DMS79 treated with DMSO at 0.1 percent for 48 hours (cell line): ENCODE measurements around the gene FBXO22.
A peak's percentile ranks its signal among the peaks of the same experiment; 100 is the strongest.
"Not testable (repeated sequence)": the region's sequence is repeated elsewhere in the genome, so short reads cannot be mapped to it uniquely, and the experiment has no call there.

ENCODE experiments used
- DNase-seq: peaks from one replicate; lab custom pipeline; 2025; lab: John Stamatoyannopoulos, UW

The FBXO22 gene

DNA sequence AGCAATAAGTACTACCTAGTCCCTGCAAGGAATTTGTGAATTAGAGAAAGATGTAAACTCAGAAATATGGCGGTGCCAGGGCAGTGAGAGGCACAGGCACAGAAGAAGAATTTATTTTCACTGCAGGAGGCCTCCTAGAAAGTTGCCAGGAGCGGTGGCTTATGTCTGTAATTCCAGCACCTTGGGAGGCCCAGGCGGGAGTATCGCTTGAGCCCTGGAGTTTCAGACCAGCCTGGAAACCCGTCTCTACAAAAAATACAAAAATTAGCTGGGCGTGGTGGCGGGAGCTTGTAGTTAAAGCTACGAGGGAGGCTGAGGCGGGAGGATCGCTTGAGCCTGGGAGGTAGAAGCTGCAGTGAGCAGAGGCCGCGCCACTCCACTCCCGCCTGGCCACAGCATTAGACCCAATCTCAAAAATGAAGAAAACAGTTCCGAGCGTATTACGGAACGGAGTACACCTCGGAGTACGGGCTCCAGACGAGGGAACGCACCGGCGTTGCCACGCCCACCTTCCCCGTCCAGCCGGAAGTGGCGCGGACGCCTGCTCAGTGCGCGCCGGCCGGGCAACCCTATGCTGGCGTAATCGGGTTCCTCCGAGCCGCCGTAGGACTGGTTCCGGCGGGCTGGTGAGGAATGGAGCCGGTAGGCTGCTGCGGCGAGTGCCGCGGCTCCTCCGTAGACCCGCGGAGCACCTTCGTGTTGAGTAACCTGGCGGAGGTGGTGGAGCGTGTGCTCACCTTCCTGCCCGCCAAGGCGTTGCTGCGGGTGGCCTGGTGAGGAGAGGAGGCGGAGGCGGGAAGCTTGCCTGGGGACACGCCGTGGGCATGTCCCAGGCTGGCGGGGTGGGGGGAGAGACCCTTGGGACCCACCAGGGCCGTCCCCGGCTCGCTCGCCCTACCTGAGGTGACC lies at the start of gene FBXO22:
TSS of gene FBXO22 (plus strand) at position 548 of the 909 bp plus-strand sequence. CDS start at position 634, 86 bp downstream.
- peak; percentile 60 for DNase-seq

DNA sequence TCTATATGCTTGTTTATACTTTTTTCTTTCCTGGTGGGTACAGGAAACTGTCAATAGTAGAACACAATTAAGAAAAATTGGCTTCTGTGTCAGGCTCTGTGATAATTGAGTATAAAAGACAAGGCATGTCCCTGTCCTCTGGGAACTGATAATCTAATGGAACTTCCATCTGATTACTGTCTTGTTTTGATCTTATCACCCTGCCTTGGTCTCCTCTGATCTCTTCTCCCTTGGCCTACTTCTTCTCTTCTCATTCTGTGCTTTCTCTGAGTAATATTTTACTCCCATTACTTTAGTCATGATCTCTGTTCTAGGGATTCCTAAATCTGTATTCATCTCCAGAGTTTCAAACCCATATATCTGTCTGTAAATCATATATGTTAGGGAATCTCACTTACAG lies 45.8 kb upstream of the FBXO22 start:
- no peak for DNase-seq

DNA sequence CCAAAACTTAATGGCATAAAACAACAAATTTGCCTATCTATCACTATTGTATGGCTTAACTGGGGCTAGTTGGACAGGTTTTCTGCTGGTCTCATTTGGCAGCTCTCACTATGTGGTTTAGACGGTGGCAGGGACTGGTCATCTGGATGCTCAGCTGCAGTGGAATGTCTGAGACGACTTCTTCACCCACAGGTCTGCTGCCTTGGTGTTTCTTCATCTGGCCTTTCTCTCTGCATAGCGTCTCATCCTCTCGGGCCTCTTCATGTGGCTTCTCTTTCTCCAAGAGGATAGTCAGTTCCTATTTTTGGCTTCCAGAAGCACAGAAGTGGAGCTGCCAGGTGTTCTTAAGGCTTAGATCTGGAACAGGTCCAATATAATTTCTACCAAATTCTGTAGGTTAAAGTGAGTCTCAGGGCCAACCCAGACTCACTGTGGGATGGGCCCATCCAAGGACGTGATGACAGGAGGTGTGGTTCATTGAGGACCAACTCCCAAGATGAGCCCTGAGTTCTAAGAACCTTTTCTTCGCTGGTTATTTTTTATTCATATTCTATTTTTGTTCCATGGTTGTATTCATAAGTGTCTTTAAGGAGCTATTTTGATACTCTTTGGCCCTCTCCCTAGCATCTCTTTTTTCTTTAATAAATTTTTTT lies 41.8 kb upstream of the FBXO22 start:
- DNase-seq = no peak

DNA sequence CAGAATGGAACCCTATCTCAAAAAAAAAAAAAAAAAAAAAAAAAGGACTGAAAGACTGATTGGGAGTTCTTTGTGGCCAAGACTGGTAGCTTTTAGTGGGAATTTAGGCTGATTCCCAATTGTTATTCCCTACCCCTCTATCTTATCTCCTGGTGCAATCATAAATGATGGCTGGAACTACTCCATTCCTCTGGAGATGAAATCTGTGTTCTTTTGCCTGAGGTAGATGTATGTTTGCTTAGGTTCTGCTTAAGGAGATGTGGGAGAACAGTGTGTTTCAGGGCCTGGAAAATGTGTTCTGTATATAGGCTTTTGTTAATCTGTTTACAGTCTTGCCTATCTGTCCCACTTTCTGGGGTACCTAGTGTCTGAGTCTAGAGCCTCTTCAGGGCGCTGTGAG lies 40.9 kb upstream of the FBXO22 start:
- DNase-seq = no peak

DNA sequence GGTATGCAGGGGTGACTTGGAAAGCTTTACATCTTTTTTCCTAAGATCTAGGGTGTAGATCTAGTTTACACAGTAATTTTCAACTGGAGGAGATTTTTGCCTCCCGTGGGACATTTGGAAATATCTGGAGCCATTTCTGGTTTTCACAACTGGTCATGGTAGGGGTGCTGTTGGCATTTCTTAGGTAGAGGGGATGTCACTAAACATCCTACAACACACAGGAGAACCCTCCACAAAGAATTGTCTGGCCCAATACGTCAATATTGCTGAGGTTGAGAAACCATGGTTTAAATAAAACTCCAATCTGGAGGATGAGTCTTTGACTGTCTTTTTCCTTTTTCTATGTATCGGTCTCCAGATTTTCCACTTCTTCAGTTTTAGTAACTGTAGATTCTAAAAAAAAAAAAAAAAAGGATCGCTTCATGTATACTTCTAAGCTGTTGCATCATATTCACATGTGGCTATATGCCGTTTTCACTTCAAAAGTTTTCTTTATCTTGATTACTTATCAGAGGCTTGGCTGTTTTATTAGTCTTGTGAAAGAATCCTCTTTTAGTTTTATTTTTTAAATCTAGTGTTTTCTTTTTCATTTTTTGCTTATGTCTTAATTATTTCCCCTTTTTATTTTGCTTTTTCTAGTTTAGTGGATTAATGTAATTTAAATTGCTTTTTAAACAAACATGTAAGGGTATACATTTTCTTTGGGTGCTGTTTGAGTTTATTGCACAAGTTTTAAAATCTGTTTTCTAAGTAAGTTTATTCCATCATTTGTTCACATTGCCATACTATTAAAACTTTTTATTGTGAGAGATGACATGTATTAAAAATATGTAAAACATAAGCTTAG lies 39.2 kb upstream of the FBXO22 start:
- DNase-seq = no peak

DNA sequence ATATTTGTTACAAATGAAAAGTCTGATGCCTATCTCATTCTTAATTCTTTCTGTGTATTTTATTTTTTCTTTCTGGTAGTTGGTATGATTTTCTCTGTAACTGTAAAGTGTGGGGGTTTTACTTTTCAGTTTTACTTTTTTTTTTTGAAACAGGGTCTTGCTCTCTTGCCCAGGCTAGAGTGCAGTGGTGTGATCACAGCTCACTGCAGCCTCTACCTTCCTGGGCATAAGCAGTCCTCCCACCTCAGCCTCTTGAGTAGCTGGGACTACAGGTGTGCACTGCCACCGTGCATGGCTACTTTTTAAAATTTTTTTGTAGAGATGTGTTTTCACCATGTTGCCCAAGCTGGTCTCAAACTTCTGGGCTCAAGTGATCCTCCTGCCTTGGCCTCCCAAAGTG lies 37.6 kb upstream of the FBXO22 start:
- DNase-seq = not testable (repeated sequence)

DNA sequence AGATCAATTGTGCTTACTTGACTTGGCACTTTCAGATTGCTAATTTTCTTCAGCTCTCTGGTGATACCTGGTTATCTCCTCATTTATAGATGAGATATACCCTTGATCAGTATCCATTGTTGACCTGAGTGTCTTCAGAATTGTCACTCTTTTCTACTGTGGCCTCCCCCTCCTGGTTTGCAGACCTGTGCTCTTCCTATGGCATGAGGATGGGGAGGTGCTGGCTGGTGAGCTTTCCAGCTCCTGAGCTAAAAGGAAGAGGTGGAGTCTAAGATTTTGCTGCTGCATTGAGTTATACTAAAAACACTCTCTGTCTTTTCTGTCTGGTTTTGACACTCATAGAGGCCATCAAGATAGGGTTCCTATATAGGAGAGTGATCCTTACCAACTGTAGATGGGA lies 36.8 kb upstream of the FBXO22 start:
- no peak for DNase-seq

DNA sequence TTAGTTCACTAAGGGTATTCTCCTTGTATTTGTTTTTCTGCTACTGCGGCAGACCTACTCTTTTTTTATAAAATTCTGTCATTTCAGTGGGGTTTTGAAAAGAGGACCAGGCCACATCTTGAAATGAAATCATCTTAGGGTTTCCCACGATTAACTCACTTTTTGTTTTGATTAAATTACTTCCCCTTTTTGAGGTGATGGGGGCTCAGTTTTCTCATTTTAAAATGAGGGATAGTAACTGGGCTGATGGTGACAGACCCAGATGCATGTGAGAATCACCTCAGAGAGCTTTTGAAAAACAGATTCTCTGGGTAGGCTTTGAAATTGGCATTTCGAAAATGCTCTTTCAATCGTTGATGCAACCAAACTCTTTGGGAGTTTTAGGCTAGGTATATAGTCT lies 36.2 kb upstream of the FBXO22 start:
- DNase-seq = no peak

DNA sequence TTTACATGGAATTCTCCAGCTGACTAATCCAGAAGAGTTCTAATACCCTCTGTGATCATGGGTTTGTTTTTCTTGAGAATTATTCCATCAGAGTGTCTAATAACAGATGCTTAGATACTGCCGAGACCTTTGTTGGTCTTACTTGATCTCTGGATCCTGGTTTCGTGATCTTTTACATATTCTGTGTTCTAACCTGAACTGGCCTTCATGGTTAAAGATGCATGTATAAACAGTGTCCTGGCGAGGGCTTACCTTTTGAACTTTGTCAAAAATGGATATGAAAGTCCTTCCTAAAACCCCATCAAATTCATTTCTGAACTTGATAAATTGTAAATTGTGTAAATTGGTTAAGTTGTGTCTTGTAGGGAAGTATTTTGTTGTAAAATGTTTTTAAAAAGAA lies 35.7 kb upstream of the FBXO22 start:
- DNase-seq = no peak

DNA sequence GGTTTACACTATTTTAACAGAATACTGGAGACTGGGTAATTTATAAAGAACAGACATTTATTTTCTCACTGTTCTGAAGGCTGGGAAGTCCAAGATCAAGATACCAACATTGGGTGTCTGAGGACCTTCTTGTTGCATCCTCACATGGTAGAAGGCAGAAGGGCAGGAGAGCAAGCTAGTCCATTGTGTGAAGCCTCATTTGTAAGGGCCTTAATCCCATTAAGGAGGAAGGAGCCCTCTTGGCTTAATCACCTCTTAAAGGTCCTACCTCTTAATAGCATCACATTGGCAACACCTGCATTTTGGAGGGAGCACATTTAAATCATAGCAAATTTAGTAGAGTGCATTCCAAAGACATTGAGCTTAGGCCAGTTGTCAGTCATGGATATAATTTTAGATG lies 34.2 kb upstream of the FBXO22 start:
- no peak for DNase-seq

DNA sequence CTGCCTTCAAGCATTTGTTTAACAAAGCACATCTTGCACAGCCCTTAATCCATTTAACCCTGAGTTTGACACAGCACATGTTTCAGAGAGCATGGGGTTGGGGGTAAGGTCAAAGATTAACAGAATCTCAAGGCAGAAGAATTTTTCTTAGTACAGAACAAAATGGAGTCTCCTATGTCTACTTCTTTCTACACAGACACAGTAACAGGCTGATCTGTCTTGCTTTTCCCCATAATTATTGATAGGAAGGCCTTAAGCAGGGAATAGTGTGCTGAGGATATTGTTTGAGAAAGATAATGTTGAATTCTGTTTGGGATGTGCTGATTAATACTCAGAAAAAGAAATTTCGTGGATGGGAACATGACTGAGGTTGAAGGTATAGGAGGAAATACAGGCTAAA lies 32.1 kb upstream of the FBXO22 start:
- not testable (repeated sequence) for DNase-seq

DNA sequence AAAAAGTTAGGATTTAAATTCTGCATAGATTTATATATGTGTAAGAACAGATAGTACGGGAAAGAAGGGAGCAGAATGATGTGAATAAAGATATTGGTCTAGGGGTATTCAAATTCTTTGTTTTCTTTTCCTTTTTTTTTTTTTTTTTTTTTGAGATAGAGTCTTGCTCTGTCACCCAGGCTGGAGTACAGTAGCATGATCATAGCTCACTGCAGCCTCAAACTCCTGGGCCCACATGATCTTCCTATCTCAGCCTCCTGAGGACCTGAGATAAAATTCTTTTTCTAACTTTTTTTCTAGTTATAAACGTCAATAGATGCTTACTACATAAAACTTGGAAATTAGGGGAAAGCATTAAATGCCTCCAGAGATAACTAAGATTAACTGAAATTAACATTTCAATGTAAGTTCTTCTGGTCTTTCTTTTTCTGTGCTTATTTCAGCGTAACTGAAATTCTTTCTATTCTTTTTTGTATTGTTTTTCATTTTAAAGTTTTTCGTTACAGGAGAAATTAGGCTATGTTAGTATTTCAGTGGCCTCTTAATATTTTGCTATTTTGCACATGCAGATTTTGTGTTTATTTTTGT lies 31.2 kb upstream of the FBXO22 start:
- no peak for DNase-seq

DNA sequence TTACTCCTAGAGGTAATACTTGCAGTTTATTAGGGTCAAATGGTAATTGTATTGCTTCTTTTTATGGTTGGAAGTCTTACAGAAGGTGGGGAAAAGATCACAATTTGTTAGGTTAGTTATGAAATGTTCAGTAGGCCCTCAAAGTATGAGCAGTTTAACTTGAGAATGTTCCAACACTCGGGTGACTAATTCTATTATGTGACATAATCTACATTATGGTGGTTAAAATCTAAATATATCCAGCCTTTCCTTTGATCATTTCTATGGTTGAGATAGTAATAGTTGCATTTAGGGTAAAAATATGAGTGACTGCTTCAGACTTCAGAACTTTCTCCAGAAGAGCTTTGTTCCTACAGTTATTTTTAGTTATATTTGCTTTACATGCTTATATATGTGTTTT lies 19.6 kb upstream of the FBXO22 start:
- no peak for DNase-seq

DNA sequence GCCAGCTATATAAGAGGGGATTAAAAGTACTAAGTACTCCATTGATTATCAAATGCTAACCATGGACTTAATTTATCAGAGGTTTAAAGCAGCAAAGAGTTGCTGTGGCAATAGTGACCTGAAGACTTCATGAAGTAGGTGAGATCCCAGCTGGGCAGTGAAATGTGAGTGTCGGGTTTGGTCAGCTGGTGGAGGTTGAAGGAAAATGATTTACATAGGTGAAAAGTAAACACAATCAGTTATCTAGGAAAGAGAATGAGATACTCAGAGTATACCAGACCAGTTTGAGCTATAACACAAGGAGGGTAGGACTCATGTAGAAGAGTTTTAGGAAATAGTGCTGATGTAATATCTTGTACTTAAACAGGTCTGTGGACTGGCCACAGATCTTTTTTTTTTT lies 16.5 kb upstream of the FBXO22 start:
- no peak for DNase-seq

DNA sequence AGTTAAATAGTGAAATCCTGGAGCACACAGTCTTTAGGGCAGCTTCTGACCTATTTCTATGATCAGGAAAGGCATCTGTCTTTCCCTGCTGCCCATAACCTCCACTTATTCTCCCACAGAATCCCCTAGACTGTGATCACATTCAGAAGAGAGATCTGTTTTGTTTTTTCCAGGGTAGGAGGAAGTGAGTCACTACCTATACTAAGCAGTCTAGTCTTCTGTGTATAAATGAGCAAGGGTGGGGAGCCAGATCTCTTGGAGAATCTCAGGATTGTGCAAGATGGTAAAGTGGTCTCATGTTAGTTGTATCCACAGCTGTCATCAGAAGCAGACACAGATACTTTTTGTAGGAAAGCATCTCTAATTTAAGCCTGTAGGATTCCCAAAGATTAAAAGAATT lies 11.8 kb upstream of the FBXO22 start:
- no peak for DNase-seq

DNA sequence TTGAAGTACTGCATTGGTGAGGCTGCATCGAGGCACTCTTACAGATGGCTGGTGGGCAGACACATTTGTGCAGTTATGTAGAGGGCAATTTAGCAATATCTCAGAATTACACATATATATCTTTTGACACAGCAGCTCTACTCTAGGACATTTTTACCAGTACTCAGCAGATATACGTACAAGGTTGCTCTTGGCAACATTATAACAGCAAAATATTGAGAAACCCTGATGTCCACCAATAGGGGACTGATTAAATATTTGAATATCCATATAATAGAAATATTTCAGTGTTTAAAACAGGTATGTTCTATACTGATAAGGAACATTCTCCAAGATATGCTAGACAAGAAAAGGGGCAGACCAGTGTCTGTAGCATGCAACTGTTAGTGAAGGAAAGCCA lies 7.9 kb upstream of the FBXO22 start:
- no peak for DNase-seq

DNA sequence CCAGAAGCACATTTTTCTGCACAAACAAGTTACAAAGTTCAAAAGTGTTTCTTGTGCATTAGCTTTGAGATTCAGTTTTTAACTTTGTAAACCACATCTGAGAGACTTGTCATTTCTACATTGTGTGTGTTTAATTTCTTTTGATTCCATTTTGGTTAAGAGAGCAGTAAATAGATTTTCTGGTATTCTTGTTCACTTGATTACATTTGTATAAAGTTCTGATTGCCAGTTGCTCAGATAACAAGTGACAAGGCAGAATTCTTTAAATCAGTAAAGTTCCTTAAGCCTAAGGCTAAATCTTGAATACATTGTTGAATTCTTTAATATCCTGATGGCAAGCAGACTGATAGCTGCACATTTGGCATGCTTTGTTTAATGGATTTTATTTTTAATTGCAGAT lies 3.1 kb upstream of the FBXO22 start:
- DNase-seq = no peak

DNA sequence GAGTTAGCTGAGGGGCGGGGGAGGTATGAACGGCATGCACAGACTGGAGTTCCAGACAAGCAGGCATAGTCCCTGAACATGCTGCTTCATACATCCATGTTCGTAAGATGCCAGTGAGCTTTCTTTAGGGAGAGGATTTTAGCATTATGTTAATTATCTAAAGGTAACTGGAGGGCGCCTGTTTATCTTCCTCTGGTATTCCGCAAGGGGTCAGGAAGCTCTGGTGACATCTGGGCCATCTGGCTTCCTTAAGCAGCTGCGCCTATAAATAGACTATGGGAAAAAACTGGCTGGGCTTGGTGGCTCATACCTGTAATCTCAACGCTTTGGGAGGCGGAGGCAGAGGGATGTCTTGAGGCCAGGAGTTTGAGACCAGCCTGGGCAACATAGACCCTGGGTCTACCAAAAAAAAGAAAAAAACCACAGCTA lies 1.5 kb upstream of the FBXO22 start:
- DNase-seq = no peak

DNA sequence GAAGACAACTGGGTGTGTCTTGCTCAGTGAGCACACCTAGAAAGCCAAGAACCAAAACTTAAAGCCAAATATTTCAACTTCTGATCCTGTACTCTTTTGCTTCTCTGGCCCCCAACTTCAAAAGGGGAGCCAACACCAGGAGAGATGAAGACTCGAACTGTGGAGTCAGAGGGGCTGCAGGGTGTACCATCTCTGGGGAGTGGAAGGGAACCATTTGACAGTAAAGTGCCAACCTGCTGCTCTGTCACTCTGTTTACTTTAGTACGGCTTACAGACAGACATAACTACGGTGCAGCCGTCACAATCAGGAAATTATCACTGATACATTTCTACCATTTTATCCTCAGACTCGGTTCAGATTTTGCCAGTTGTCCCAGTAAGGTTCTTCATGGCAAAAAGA lies 1.6 kb downstream of the FBXO22 start:
- no peak for DNase-seq

DNA sequence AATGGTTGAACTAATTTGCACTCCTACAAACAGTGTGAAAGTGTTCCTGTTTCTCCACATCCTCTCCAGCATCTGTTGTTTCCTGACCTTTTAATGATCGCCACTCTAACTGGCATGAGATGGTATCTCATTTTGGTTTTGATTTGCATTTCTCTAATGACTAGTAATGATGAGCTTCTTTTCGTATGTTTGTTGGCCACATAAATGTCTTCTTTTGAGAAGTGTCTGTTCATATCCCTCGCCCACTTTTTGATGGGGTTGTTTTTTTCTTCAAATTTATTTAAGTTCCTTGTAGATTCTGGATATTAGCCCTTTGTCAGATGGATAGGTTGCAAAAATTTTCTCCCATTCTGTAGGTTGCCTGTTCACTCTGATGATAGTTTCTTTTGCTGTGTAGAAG lies 6.7 kb downstream of the FBXO22 start:
- DNase-seq = not testable (repeated sequence)

DNA sequence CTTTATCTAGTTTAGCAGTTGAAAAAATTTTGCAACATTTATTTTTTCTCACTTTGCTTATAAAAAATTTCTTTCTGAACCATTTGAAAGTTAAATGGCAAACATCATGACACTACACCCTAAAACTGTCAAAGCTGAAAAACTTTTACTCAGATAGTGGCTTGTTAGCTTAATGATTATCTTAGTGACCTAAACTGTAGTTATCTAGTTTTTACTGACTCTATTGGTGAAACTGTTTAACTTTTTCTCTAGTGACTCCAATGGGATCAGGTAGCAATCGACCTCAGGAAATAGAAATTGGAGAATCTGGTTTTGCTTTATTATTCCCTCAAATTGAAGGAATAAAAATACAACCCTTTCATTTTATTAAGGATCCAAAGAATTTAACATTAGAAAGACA lies 13.3 kb downstream of the FBXO22 start:
- no peak for DNase-seq

DNA sequence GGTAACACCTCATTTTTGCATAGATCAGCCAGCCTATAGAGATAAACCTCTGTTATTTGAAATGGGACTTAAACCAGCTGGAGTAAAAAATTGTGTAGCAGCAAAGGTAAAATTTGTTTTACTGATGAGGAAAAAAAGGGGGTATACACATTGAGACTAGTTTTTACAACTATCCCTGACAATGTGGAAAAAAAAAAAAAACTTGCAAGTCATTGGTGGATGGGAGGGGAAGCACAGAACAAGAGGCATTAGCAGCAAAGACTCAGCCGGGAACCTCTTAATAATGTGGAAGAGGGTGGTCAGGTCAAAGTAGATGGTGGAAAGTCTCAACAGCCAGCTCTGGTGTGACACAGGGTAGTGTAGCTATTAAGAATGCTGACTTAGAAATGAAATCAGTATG lies 14.5 kb downstream of the FBXO22 start:
- no peak for DNase-seq
